Left colon (tissue), 2 donors: ENCODE results near the gene KCNIP1. TPM values are rescaled to one million over a fixed set of nuclear protein-coding genes. Genes with fewer than 3 reads are reported as not detected.
"Not testable (repeated sequence)": the region's sequence is repeated elsewhere in the genome, so short reads cannot be mapped to it uniquely, and the experiment has no call there.

ENCODE experiments used
- ATAC-seq: fragments of 200-7000 bp; cut with Tn5 transposase; one replicate; pipeline ENCODE4 v1.9.1; 2020; ENCODE audit warnings: mild to moderate bottlenecking, moderate library complexity
- DNase-seq, 2 donors: peaks; one replicate each; pipeline ENCODE4 v3.0.0-alpha.2; 2020
- intact Hi-C, 2 donors: fragments of 100-400 bp; cut with DNase I in 1 of 2; cut with micrococcal nuclease in 1 of 2; formaldehyde crosslinking; loops; one replicate each; pipeline versions ENCODE4 v1.11.2 to v1.14.0; 2022; cut with DNase I, micrococcal nuclease
- total RNA-seq, 2 donors: library from RNA; stranded (reverse); fragmentation: NEBNext Ultra II Directional; extraction: Animal tissue kit (Norgen Biotek cat#: 25700); gene quantifications; one replicate each; pipeline ENCODE4 v1.2.1, GENCODE V29; 2021
- donor health status: DM: no; HTN: no; CAD: no.
- donor health status: DM: yes; HTN: yes; CAD: no.

KCNIP1 gene
- total RNA-seq, 2 donors from 2014 or later: 0.22 TPM; not detected in 1

DNA sequence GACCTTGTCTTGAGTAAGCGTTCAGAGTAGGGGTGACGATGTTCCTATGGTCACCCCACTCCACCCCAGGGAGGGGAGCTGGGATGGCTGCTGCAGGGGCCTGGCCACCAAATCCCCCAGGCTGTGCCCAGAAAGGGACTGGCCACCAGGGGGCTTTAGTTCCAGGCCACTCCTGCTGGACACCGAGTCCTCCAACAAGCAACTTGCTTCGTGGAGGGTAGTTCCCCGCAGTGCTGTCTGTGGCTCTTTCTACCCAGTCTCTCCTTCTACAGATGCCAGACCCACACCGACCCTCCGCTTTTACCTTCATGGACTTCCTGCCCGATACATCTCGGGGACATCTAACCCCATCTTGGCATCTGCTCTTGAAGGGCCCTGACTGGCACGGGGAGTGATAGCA, 244.0 kb downstream of the KCNIP1 start:
- intact Hi-C loops: no loop called here
- DNase-seq (no peak), ATAC-seq (no peak)

- DNase-seq: no peak
- ATAC-seq: no peak
- intact Hi-C loops: no loop called here
Measured at GRCh38 chr5:170748951-170749471, 245.2 kb downstream of the KCNIP1 start.

DNA sequence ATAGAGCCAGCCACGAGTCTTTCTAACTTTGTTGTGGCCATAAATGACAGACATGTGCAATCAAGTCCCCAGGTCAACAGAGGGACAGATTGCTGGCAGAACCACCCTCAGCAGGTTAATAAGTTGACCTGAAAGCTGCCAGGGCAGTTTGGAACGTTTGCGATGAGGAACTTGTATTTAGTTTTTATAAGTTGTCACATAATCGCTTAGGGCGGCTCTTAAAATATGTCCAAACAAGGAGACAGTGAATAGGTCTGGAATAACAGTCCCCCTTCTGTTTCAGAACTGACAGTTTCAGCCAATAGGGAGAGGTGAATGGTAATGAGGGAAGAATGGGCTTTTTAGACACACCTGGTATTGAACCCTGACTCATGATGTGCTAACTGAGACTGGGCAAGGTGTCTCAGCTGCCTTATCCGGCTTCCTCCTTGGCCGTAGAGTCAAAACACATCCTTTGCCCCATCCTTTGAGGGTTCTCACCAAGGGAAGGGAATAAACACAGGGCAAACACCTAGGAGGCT, 246.2 kb downstream of the KCNIP1 start:
- ATAC-seq (peak; percentile 79), DNase-seq (peak in 1 of 2 donors; percentile 72)
- intact Hi-C loops: no loop called here

DNA sequence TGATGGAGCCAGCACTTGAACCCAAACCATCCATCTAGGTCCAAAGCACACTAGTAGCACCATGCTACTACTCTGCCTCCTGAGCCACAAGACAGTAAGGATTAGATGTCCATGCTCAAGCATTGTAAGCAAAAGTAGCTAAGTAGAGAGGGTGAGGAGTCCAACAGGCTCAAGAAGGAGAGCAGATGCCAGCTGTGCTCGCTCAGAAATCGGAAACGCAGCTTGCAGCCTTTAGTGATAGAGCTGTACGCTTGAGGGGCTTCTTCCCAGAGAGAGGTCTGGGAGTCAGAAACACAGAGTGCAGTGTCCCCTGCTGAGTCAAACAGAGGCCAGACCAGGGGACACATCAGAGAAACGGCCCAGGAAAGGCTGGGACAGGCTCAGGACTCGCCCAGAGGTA, 247.0 kb downstream of the KCNIP1 start:
- DNase-seq: no peak
- intact Hi-C loops: no loop called here
- ATAC-seq: no peak

- intact Hi-C loops: no loop called here
- DNase-seq (no peak), ATAC-seq (no peak)
Measured at GRCh38 chr5:170751631-170752030, 247.8 kb downstream of the KCNIP1 start.

GRCh38 chr5:170752257-170753215, 248.7 kb downstream of the KCNIP1 start:
- peak; percentile 33 for ATAC-seq
- peak; percentile 31 to 57 for DNase-seq
- intact Hi-C loops: no loop called here

GRCh38 chr5:170753311-170753710, 249.5 kb downstream of the KCNIP1 start:
- ATAC-seq (no peak), DNase-seq (no peak)
- intact Hi-C loops: no loop called here

DNA sequence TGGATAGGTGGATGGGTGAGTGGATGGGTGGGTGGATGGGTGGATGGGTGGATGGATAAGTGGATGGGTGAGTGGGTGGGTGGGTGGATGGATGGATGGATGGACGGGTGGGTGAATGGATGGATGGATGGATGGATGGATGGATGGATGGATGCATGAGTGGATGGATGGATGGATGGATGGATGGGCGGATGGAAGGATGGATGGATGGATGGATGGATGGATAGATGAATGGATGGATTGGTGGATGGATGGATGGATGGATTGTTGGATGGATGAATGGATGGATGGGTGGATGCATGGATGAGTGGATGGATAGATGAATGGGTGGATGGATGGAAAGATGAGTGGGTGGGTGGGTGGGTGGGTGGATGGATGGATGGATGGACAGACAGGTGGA, 250.7 kb downstream of the KCNIP1 start:
- ATAC-seq, DNase-seq, intact Hi-C loops: not testable (repeated sequence)

- DNase-seq (peak; percentile 48 to 73), ATAC-seq (peak; percentile 92)
- intact Hi-C loops: no loop called here
Measured at GRCh38 chr5:170755679-170756456, 252.0 kb downstream of the KCNIP1 start.

DNA sequence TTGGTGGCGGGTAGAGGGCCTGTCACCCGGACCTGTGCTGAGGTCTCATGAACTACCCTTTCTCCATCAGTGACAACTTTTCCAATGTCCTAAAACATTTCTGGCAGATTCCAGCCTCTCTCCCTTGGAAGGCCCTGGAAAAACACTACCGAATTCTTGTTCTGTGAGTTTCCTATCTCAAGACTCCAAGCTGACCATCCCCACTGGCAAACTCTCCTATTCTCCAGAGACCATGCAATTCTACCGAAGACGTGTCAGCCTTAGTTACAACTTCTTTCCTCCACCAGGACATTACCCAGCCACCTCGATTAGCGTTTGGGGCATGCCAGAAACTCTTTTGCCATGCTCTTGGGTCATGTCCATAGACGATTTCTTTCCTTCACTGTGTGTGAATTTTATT, 252.9 kb downstream of the KCNIP1 start:
- intact Hi-C loops: no loop called here

GRCh38 chr5:170757182-170757601, 253.4 kb downstream of the KCNIP1 start:
- DNase-seq (no peak), ATAC-seq (peak; percentile 36)
- intact Hi-C loops: no loop called here

More for the DNA sequence above, 252.9 kb downstream of the KCNIP1 start:
- DNase-seq (no peak), ATAC-seq (no peak)

DNA sequence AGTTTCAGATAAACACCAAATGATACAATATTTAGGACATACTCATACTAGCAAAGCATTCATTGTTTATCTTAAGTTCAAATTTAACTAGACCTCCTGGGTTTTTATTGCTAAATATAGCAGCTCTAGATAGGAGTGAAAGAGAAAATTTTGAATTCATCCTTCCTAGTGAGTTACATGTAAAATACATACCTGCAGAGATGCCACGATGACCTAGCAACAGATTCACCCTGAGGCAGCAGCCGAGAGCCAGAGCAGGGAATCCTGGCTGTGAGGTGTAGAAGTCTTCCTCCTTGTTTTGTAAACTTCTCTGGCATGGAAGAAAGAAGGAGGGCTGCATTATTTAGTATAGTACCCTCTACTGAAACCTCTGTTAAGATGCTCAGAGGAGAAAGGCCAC, 253.8 kb downstream of the KCNIP1 start:
- no peak for ATAC-seq
- intact Hi-C loops: no loop called here

DNA sequence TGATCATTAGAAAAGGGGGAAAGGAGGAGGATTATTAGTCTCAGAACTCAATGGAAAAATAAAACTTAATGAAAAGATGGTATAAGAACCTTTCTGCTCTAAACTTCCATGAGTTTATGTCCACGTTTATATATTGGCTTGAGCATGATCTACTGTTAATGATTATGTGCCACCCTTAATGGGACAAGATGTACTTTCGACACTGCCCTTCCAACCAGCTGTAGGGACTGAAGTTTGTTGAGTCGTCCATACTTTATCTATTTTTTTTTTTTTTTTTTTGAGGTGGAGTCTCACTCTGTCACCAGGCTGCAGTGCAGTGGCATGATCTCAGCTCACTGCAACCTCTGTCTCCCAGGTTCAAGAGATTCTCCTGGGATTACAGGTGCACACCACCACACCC, 254.7 kb downstream of the KCNIP1 start:
- no peak for DNase-seq
- intact Hi-C loops: no loop called here
- ATAC-seq: no peak

More for the DNA sequence above, 253.8 kb downstream of the KCNIP1 start:
- no peak for DNase-seq

DNA sequence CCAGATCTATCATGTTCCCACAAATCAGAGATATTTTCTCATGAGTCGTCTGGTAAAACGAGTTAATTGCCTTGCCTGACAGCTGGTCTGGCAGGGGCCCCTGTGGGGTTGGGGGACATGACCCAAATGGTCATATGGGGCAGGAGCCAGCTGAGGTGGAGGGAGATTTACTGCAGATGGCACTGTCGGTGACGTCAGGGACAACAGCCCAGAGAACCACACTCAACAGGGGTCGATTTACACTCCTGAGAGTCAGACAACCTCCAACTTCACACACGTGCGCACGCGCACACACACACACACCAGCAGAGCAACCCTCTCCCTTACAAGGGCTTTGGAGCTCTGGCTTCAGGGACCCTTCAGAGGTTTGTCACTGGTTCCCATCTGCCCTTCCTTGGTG, 256.3 kb downstream of the KCNIP1 start:
- intact Hi-C loops: no loop called here
- ATAC-seq (no peak), DNase-seq (no peak)

DNA sequence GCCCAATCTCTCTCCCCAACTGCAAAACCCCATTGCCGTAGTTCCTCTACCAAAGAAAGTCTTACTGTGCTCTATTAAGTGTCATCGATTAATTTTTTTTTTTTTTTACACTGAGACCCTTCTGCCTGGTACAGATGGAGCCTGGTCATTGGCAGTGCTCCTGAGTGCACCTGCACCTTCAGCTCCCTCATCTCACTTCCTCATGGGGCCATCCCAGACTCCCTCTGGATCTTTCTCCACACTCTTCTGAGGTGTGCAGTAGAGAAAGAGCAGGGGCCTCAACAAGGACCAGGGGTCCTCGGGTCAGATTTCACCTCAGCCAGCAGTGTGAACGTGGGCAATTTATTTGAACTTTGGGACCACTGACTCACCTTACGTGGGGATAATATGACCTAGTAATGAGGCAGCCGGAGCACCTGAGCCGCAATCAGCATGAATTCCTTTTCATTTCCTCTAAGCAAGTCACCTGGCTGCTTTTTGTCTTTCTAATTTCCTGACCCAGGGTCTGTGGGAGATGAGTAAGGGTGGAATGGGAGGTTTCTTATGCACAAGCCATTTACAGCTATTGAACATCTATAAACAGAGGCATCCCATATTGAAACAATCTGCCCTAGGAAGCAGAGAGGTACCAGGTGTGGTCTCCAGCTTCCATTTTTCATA, 257.4 kb downstream of the KCNIP1 start:
- no peak for ATAC-seq
- no peak for DNase-seq
- intact Hi-C loops: no loop called here

- DNase-seq: no peak
- ATAC-seq: no peak
- intact Hi-C loops: no loop called here
Measured at GRCh38 chr5:170761708-170762066, 257.9 kb downstream of the KCNIP1 start.

- DNase-seq, ATAC-seq, intact Hi-C loops: not testable (repeated sequence)
Measured at GRCh38 chr5:170762298-170762697, 258.5 kb downstream of the KCNIP1 start.

- intact Hi-C loops, DNase-seq, ATAC-seq: not testable (repeated sequence)
Measured at GRCh38 chr5:170765868-170766267, 262.0 kb downstream of the KCNIP1 start.

DNA sequence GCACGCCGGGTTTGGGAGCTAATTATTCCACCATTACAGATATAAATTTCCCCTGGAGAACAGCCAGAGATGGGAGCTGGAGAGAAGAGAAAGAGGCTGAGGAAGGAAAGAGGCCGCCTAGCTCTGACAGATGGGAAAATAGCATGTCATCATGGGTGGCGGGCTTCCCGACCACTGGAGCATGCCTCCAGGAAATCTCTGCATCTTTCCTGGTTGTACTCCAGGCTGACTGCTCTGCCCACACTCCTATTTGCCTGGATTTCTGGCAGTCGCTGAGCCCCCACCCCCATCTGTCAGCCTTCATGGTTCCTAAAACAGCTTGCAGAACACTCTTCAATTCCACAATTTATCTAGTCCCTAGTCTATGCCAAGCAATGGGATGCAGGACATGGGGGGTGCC, 265.4 kb downstream of the KCNIP1 start:
- intact Hi-C loops: no loop called here
- ATAC-seq (no peak), DNase-seq (no peak)
